ENCODE results near the gene AUTS2. TPM values are rescaled to one million over a fixed set of nuclear protein-coding genes. Genes with fewer than 3 reads are reported as not detected.

AUTS2 gene
- total and polyA plus RNA-seq, 2 of the 8 experiments (the other 6 are each of a cell fraction or from before 2014, with no cell fraction given): 25.9 to 101 TPM

DNA sequence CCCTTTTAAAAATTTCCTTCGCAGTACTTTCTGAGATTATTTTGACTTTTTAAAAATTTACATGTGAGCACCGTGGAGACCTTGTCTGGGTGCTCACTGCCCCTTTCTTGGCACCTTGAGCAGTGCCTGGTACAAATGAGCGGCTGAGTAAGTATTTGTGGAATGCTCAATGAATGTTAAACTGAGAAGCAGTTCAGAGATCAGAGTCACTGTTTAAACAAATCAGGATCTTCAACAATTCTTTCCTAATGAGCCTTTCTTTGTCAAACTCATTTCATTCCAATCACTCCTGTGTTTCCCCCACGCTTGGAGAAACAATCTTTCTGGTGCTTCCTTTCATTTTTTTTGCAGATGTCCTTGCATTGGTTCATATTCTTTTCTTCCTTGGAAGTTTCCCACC, 922.3 kb downstream of the AUTS2 start:
- no peak overlapping the region for H4K8ac ChIP-seq (ENCODE audit: extremely low read depth, insufficient read depth, low read length)
- CTCF ChIA-PET (ENCODE audit: partially characterized antibody): no interaction called here
- H3K18ac ChIP-seq (ENCODE audit: extremely low read depth, low read length): no peak overlapping the region
- no peak overlapping the region for H2BK12ac ChIP-seq (ENCODE audit: low read depth, low read length)
- no peaks in the 10 kb centered on the region for H3K27me3 ChIP-seq (replicated peaks in 1 of 4; ENCODE audit: control insufficient read depth in 3 of 4, extremely low read depth in 1 of 4, insufficient read depth in 3 of 4, low read length in 3 of 4)
- no peak overlapping the region for H2AFZ ChIP-seq (ENCODE audit: low read length)
- no peak overlapping the region for H3K9ac ChIP-seq (replicated peaks in 1 of 4; ENCODE audit: extremely low read depth in 1 of 4, low read depth in 3 of 4, low read length in 3 of 4)
- no peaks in the 10 kb centered on the region for H3K36me3 ChIP-seq (ENCODE audit: control insufficient read depth in 2 of 4, insufficient read depth in 4 of 4, low read length in 3 of 4)
- TF ChIP-seq JUN (IDR thresholded peaks at IDR 0.05; ENCODE audit: low read depth, low read length): no peak
- TF ChIP-seq SIX5 (IDR thresholded peaks at IDR 0.05; ENCODE audit: low read depth, low read length): no peak
- no peak for TF ChIP-seq EP300 (IDR thresholded peaks at IDR 0.05; ENCODE audit: borderline replicate concordance in 1 of 2, low read depth in 2 of 2, low read length in 2 of 2)
- no peak for TF ChIP-seq SUZ12 (IDR thresholded peaks at IDR 0.05; ENCODE audit: low read length)
- no peak for TF ChIP-seq ATF2 (IDR thresholded peaks at IDR 0.05; ENCODE audit: low read length)
- no peak for TF ChIP-seq KDM4A (IDR thresholded peaks at IDR 0.05; ENCODE audit: low read depth, low read length, severe bottlenecking)
- TF ChIP-seq TCF12 (IDR thresholded peaks at IDR 0.05; ENCODE audit: low read depth, low read length): no peak
- no peak overlapping the region for H3K23ac ChIP-seq (ENCODE audit: insufficient read length)
- no peak overlapping the region for H2AK5ac ChIP-seq (ENCODE audit: low read depth, low read length)
- H2BK20ac ChIP-seq (ENCODE audit: low read length): no peak overlapping the region
- H3K4me2 ChIP-seq (ENCODE audit: insufficient read depth in 1 of 2, low read depth in 2 of 2, low read length in 2 of 2): no peak overlapping the region
- no peaks in the 10 kb centered on the region for H3K9me3 ChIP-seq (ENCODE audit: insufficient read depth in 2 of 2, low read depth in 1 of 2, low read length in 1 of 2)
- H3K79me2 ChIP-seq (ENCODE audit: control insufficient read depth in 1 of 2, insufficient read depth in 2 of 2, low read length in 2 of 2): no peaks in the 10 kb centered on the region
- H3K4me1 ChIP-seq (replicated peaks in 1 of 4; ENCODE audit: control insufficient read depth in 3 of 4, insufficient read depth in 4 of 4, low read length in 3 of 4): no peaks in the 10 kb centered on the region
- H3K4me3 ChIP-seq (ENCODE audit: extremely low read depth in 1 of 4, insufficient read depth in 2 of 4, low read depth in 3 of 4, low read length in 4 of 4): no peak overlapping the region
- no peaks in the 10 kb centered on the region for H4K20me1 ChIP-seq (replicated peaks in 1 of 2; ENCODE audit: control insufficient read depth in 1 of 2, insufficient read depth in 2 of 2, low read length in 2 of 2)
- no peaks in the 10 kb centered on the region for H3K23me2 ChIP-seq (ENCODE audit: low read depth, low read length)
- POLR2A ChIA-PET (ENCODE audit: partially characterized antibody): no interaction called here
- FAIRE-seq (no peak), DNase-seq (ENCODE audit: low read depth in 1 of 2, low spot score in 2 of 2) (no peak)
- H3K27ac ChIP-seq (ENCODE audit: low read depth, low read length): no peak overlapping the region
- H2BK120ac ChIP-seq (replicated peaks; ENCODE audit: low read depth, low read length): no peak overlapping the region
- H3K14ac ChIP-seq (ENCODE audit: insufficient read length): no peak overlapping the region
- H2BK5ac ChIP-seq (ENCODE audit: low read depth, low read length): no peak overlapping the region
- no peak overlapping the region for H2BK15ac ChIP-seq (ENCODE audit: low read length)
- no peak overlapping the region for H4K5ac ChIP-seq (ENCODE audit: insufficient read length, low read depth, low read length)
- H4K91ac ChIP-seq (replicated peaks; ENCODE audit: insufficient read length, low read length): no peak overlapping the region
- no peaks in the 10 kb centered on the region for H3K79me1 ChIP-seq (ENCODE audit: low read depth, low read length)
- 72% methylated on average over 4 of the region's 4 CpGs; no CpG with 5 or more reads in 1 of the 2 experiments for WGBS, 2 experiments (ENCODE audit: extremely low coverage in 1 of 2, insufficient coverage in 1 of 2, insufficient read length in 1 of 2, insufficient replicate concordance in 2 of 2, low coverage in 1 of 2, low lambda C conversion rate in 2 of 2, missing lambda C conversion rate in 1 of 2)
- no peak overlapping the region for H3K4ac ChIP-seq (replicated peaks; ENCODE audit: insufficient read length, low read depth, low read length)
- no peak overlapping the region for H3K56ac ChIP-seq (replicated peaks; ENCODE audit: insufficient read length, low read depth, low read length)
